Measurements from ENCODE around the gene FAM107B. TPM values are rescaled to one million over a fixed set of nuclear protein-coding genes. Genes with fewer than 3 reads are reported as not detected.

Gene FAM107B
- total and polyA plus RNA-seq, 2 experiments from 2014 or later = 11.0 to 17.6 TPM

- Histone ChIP-seq H4K20me1 (replicated peaks; ENCODE audit: insufficient read depth) (no peaks in the 10 kb centered on the region), H3K4me3 (no peak overlapping the region), H3K4me2 (no peak overlapping the region), H3K27ac (ENCODE audit: low read depth) (no peak overlapping the region), H3K4me1 (ENCODE audit: insufficient read depth) (no peaks in the 10 kb centered on the region), H3K79me2 (replicated peaks; ENCODE audit: insufficient read depth) (no peaks in the 10 kb centered on the region), H3K27me3 (ENCODE audit: insufficient read depth) (no peaks in the 10 kb centered on the region), H3K9me2 (ENCODE audit: insufficient read depth) (no peaks in the 10 kb centered on the region), H2AFZ (no peak overlapping the region), H3F3A (replicated peaks; ENCODE audit: low read depth) (no peaks in the 10 kb centered on the region), H3K36me3 (ENCODE audit: insufficient read depth) (no peaks in the 10 kb centered on the region)
- no peaks in the 10 kb centered on the region for H3K36me3 Mint-ChIP-seq (ENCODE audit: low read depth)
- H3K4me1 Mint-ChIP-seq = no peaks in the 10 kb centered on the region
- no peak overlapping the region for H3K27ac Mint-ChIP-seq
- H3K4me3 Mint-ChIP-seq = no peak overlapping the region
- no peak for TF ChIP-seq ZNF331 (CRISPR knock-in tag; IDR thresholded peaks at IDR 0.05; ENCODE audit: low read depth)
- no peak for TF ChIP-seq CREB1 (CRISPR knock-in tag; IDR thresholded peaks at IDR 0.05; ENCODE audit: low read depth)
- no peak for TF ChIP-seq EZH2 (IDR thresholded peaks at IDR 0.05; ENCODE audit: low read depth, unreplicated experiment)
- TF ChIP-seq, protein P1, sequence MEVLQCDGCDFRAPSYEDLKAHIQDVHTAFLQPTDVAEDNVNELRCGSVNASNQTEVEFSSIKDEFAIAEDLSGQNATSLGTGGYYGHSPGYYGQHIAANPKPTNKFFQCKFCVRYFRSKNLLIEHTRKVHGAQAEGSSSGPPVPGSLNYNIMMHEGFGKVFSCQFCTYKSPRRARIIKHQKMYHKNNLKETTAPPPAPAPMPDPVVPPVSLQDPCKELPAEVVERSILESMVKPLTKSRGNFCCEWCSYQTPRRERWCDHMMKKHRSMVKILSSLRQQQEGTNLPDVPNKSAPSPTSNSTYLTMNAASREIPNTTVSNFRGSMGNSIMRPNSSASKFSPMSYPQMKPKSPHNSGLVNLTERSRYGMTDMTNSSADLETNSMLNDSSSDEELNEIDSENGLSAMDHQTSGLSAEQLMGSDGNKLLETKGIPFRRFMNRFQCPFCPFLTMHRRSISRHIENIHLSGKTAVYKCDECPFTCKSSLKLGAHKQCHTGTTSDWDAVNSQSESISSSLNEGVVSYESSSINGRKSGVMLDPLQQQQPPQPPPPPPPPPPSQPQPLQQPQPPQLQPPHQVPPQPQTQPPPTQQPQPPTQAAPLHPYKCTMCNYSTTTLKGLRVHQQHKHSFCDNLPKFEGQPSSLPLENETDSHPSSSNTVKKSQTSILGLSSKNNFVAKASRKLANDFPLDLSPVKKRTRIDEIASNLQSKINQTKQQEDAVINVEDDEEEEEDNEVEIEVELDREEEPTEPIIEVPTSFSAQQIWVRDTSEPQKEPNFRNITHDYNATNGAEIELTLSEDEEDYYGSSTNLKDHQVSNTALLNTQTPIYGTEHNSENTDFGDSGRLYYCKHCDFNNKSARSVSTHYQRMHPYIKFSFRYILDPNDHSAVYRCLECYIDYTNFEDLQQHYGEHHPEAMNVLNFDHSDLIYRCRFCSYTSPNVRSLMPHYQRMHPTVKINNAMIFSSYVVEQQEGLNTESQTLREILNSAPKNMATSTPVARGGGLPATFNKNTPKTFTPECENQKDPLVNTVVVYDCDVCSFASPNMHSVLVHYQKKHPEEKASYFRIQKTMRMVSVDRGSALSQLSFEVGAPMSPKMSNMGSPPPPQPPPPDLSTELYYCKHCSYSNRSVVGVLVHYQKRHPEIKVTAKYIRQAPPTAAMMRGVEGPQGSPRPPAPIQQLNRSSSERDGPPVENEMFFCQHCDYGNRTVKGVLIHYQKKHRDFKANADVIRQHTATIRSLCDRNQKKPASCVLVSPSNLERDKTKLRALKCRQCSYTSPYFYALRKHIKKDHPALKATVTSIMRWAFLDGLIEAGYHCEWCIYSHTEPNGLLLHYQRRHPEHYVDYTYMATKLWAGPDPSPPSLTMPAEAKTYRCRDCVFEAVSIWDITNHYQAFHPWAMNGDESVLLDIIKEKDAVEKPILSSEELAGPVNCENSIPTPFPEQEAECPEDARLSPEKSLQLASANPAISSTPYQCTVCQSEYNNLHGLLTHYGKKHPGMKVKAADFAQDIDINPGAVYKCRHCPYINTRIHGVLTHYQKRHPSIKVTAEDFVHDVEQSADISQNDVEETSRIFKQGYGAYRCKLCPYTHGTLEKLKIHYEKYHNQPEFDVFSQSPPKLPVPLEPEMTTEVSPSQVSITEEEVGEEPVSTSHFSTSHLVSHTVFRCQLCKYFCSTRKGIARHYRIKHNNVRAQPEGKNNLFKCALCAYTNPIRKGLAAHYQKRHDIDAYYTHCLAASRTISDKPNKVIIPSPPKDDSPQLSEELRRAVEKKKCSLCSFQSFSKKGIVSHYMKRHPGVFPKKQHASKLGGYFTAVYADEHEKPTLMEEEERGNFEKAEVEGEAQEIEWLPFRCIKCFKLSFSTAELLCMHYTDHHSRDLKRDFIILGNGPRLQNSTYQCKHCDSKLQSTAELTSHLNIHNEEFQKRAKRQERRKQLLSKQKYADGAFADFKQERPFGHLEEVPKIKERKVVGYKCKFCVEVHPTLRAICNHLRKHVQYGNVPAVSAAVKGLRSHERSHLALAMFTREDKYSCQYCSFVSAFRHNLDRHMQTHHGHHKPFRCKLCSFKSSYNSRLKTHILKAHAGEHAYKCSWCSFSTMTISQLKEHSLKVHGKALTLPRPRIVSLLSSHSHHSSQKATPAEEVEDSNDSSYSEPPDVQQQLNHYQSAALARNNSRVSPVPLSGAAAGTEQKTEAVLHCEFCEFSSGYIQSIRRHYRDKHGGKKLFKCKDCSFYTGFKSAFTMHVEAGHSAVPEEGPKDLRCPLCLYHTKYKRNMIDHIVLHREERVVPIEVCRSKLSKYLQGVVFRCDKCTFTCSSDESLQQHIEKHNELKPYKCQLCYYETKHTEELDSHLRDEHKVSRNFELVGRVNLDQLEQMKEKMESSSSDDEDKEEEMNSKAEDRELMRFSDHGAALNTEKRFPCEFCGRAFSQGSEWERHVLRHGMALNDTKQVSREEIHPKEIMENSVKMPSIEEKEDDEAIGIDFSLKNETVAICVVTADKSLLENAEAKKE (CRISPR knock-in tag; IDR thresholded peaks at IDR 0.05) = no peak
- TF ChIP-seq ZNF114 (CRISPR knock-in tag; IDR thresholded peaks at IDR 0.05) = no peak
- no peak for TF ChIP-seq JUNB (IDR thresholded peaks at IDR 0.05; ENCODE audit: unreplicated experiment)
- TF ChIP-seq STAT1 (IDR thresholded peaks at IDR 0.05; ENCODE audit: unreplicated experiment) = no peak
- TF ChIP-seq CTCF (conservative IDR thresholded peaks at IDR 0.05; ENCODE audit: low read depth in 2 of 2) = no peak
- TF ChIP-seq, protein P2, sequence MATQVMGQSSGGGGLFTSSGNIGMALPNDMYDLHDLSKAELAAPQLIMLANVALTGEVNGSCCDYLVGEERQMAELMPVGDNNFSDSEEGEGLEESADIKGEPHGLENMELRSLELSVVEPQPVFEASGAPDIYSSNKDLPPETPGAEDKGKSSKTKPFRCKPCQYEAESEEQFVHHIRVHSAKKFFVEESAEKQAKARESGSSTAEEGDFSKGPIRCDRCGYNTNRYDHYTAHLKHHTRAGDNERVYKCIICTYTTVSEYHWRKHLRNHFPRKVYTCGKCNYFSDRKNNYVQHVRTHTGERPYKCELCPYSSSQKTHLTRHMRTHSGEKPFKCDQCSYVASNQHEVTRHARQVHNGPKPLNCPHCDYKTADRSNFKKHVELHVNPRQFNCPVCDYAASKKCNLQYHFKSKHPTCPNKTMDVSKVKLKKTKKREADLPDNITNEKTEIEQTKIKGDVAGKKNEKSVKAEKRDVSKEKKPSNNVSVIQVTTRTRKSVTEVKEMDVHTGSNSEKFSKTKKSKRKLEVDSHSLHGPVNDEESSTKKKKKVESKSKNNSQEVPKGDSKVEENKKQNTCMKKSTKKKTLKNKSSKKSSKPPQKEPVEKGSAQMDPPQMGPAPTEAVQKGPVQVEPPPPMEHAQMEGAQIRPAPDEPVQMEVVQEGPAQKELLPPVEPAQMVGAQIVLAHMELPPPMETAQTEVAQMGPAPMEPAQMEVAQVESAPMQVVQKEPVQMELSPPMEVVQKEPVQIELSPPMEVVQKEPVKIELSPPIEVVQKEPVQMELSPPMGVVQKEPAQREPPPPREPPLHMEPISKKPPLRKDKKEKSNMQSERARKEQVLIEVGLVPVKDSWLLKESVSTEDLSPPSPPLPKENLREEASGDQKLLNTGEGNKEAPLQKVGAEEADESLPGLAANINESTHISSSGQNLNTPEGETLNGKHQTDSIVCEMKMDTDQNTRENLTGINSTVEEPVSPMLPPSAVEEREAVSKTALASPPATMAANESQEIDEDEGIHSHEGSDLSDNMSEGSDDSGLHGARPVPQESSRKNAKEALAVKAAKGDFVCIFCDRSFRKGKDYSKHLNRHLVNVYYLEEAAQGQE (IDR thresholded peaks at IDR 0.05; ENCODE audit: unreplicated experiment) = no peak
- no peak for TF ChIP-seq ETS1 (IDR thresholded peaks at IDR 0.05)
- TF ChIP-seq NANOG (IDR thresholded peaks at IDR 0.05; ENCODE audit: borderline replicate concordance) = no peak
- no peak for TF ChIP-seq EZH2phosphoT487 (IDR thresholded peaks at IDR 0.05; ENCODE audit: unreplicated experiment)
- TF ChIP-seq POLR2AphosphoS5 (IDR thresholded peaks at IDR 0.05; ENCODE audit: low read depth) = no peak
- H3K27me3 Mint-ChIP-seq (ENCODE audit: insufficient read depth, low read depth, poor library complexity) = peaks cover 2% of the 10 kb centered on the region
- H3K9me3 Mint-ChIP-seq = no peaks in the 10 kb centered on the region
- DNase-seq (ENCODE audit: low spot score) = no peak
- no peak for ATAC-seq
Measured at GRCh38 chr10:14688606-14689005, 86.1 kb downstream of the FAM107B start.

Measured in GM23338 (cell line).